CD14-positive monocyte (primary cell): ENCODE data around the gene MBNL2. TPM values are rescaled to one million over a fixed set of nuclear protein-coding genes. Genes with fewer than 3 reads are reported as not detected.

Experiments used
- DNase-seq, 3 donors: peaks; one replicate each; pipeline ENCODE4 v3.0.0-alpha.2; 2011 to 2022
- H2AFZ ChIP-seq: 2 replicates; pipeline ENCODE4 v1.6.0; 2012; ENCODE audit warnings: mild to moderate bottlenecking, low read depth, low read length, inconsistent platforms; ENCODE audit not compliant: insufficient read depth, poor library complexity, severe bottlenecking
- H3K27ac ChIP-seq, 2 donors: 1 replicate in 1 of 2; 2 replicates in 1 of 2; pipeline ENCODE4 v1.5.1; 2012 to 2013; ENCODE audit warnings: low read length in 2 of 2, control low read depth in 1 of 2, inconsistent platforms in 1 of 2, low read depth in 1 of 2, mild to moderate bottlenecking in 1 of 2
- H3K27me3 ChIP-seq, 2 donors: one replicate each; pipeline versions ENCODE4 v1.6.0 to v1.6.1; 2011 to 2013; ENCODE audit warnings: low read length in 2 of 2; ENCODE audit not compliant: control insufficient read depth in 2 of 2, insufficient read depth in 2 of 2
- H3K36me3 ChIP-seq, 2 donors: replicated peaks in 1 of 2; 1 replicate in 1 of 2; 2 replicates in 1 of 2; pipeline versions ENCODE4 v1.5.1 to v1.6.1; 2012 to 2013; ENCODE audit warnings: low read length in 2 of 2, control low read depth in 1 of 2, inconsistent platforms in 1 of 2, mild to moderate bottlenecking in 1 of 2; ENCODE audit not compliant: insufficient read depth in 2 of 2, control insufficient read depth in 1 of 2
- H3K4me1 ChIP-seq, 2 donors: 1 replicate in 1 of 2; 2 replicates in 1 of 2; pipeline versions ENCODE4 v1.5.1 to v1.6.1; 2012 to 2013; ENCODE audit warnings: low read length in 2 of 2, control low read depth in 1 of 2, inconsistent platforms in 1 of 2, mild to moderate bottlenecking in 1 of 2, moderate library complexity in 1 of 2; ENCODE audit not compliant: insufficient read depth in 2 of 2, control insufficient read depth in 1 of 2
- H3K4me2 ChIP-seq: replicated peaks from 2 replicates; pipeline ENCODE3; 2012; ENCODE audit warnings: low read length, moderate library complexity, mild to moderate bottlenecking; ENCODE audit not compliant: poor library complexity, severe bottlenecking; ENCODE audit errors: extremely low read depth
- H3K4me3 ChIP-seq, 3 experiments: fragments of 200-600 bp in 1 of 3; sonication (generic) in 1 of 3; replicated peaks in 1 of 3; 1 replicate in 2 of 3; 2 replicates in 1 of 3; pipeline ENCODE4 v1.5.1; 2011 to 2013; ENCODE audit warnings: low read length in 3 of 3, mild to moderate bottlenecking in 3 of 3, control low read depth in 2 of 3, low read depth in 2 of 3, inconsistent platforms in 1 of 3, moderate library complexity in 1 of 3
- H3K79me2 ChIP-seq: 2 replicates; pipeline ENCODE4 v1.6.0; 2012; ENCODE audit warnings: mild to moderate bottlenecking, control low read depth, inconsistent platforms, low read length, moderate library complexity; ENCODE audit not compliant: insufficient read depth
- H3K9ac ChIP-seq: 2 replicates; pipeline ENCODE4 v1.6.0; 2017; ENCODE audit warnings: low read length, mild to moderate bottlenecking; ENCODE audit not compliant: insufficient read depth, poor library complexity, severe bottlenecking
- H3K9me3 ChIP-seq, 2 donors: replicated peaks in 1 of 2; 1 replicate in 1 of 2; 2 replicates in 1 of 2; pipeline versions ENCODE4 v1.5.1 to v1.6.1; 2012 to 2013; ENCODE audit warnings: low read length in 2 of 2, control low read depth in 1 of 2; ENCODE audit not compliant: control insufficient read depth in 1 of 2, insufficient read depth in 1 of 2
- H4K20me1 ChIP-seq: 2 replicates; pipeline ENCODE4 v1.6.0; 2012; ENCODE audit warnings: mild to moderate bottlenecking, low read length, control low read depth, moderate library complexity; ENCODE audit not compliant: insufficient read depth
- H3K27ac Mint-ChIP-seq, 7 donors: one replicate each; pipeline ENCODE4 v1.8.0; 2020; ENCODE audit warnings: mild to moderate bottlenecking in 7 of 7, mixed read lengths in 7 of 7, moderate library complexity in 6 of 7, inconsistent platforms in 2 of 7
- H3K27me3 Mint-ChIP-seq, 3 donors: one replicate each; pipeline ENCODE4 v1.8.0; 2021 to 2022; ENCODE audit warnings: low read depth in 3 of 3, mild to moderate bottlenecking in 3 of 3, mixed read lengths in 3 of 3, moderate library complexity in 3 of 3, inconsistent platforms in 1 of 3
- H3K36me3 Mint-ChIP-seq, 2 donors: one replicate each; pipeline ENCODE4 v1.8.0; 2020; ENCODE audit warnings: mixed read lengths in 2 of 2, inconsistent platforms in 1 of 2, mild to moderate bottlenecking in 1 of 2
- H3K4me1 Mint-ChIP-seq: one replicate; pipeline ENCODE4 v1.8.0; 2020; ENCODE audit warnings: mild to moderate bottlenecking, mixed read lengths
- H3K4me3 Mint-ChIP-seq, 2 donors: one replicate each; pipeline ENCODE4 v1.8.0; 2020; ENCODE audit warnings: mild to moderate bottlenecking in 2 of 2, mixed read lengths in 2 of 2, moderate library complexity in 1 of 2
- H3K9me3 Mint-ChIP-seq, 7 donors: one replicate each; pipeline ENCODE4 v1.8.0; 2020 to 2022; ENCODE audit warnings: mixed read lengths in 7 of 7, mild to moderate bottlenecking in 6 of 7, moderate library complexity in 6 of 7, inconsistent platforms in 2 of 7
- CTCF ChIP-seq: fragments of 200-600 bp; IDR thresholded peaks from one replicate; pipeline ENCODE4 v1.8.0; 2022; ENCODE audit warnings: antibody characterized with exemption, mild to moderate bottlenecking
- WGBS: methylation state at CpG from one replicate; pipeline ENCODE4 v1.1.5; 2013; ENCODE audit warnings: missing lambda C conversion rate; ENCODE audit not compliant: insufficient coverage; 5-methylcytosine and 5-hydroxymethylcytosine counted together
- intact Hi-C, 2 donors: fragments of 100-400 bp; cut with micrococcal nuclease; formaldehyde crosslinking; loops; one replicate each; pipeline versions ENCODE4 v1.15.0 to v1.15.1; 2023
- polyA plus RNA-seq, 3 donors: library from polyadenylated mRNA; depleted of rRNA in 1 of 3; unstranded in 2 of 3; stranded (reverse) in 1 of 3; fragments of 300-500 nt in 2 of 3; fragments of >200 nt in 1 of 3; fragmentation: Illumina TruSeq in 2 of 3; gene quantifications; 1 replicate in 2 of 3; 2 replicates in 1 of 3; pipeline ENCODE4 v1.2.3, GENCODE V29; 2012 to 2021

Gene MBNL2
- polyA plus RNA-seq, 3 donors, result 8.5 to 15.5 (median 13.4) TPM

DNA sequence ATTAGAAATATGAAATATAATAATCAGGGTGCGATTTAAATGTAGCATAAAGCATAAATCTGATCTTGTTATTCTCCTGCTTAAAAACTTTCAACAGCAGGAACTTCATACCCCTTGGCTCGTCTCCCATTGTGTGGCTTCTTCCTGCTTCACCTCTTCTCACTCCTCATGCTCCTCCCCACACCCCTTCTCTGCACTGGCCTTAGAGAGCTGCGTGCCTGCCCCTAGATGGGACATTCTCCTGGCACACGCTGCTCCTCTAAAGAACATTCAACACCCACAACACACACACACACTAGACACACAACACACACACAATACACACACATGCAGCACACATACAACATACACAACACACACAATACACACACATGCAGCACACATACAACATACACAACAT lies 107.2 kb downstream of the MBNL2 start:
- H3K4me1 ChIP-seq, result no peaks in the 10 kb centered on the region
- H3K27me3 ChIP-seq, result no peaks in the 10 kb centered on the region
- no peak for DNase-seq
- H3K4me3 ChIP-seq, result no peak overlapping the region
- H3K4me2 ChIP-seq, result no peak overlapping the region
- peaks cover 0 to 4% of the 10 kb centered on the region in 2 donors for H3K36me3 ChIP-seq
- Mint-ChIP-seq H3K4me3 (no peak overlapping the region), H3K27ac (peak overlapping the region in 2 of 7 donors; percentile 11 to 76), H3K9me3 (peaks cover 0 to 2% (median 0%) of the 10 kb centered on the region in 7 donors), H3K4me1 (no peaks in the 10 kb centered on the region), H3K27me3 (peaks cover 0 to 2% (median 0%) of the 10 kb centered on the region in 3 donors), H3K36me3 (peaks cover 10 to 11% of the 10 kb centered on the region in 2 donors)
- H3K9me3 ChIP-seq, result no peaks in the 10 kb centered on the region
- H4K20me1 ChIP-seq, result peaks cover 80% of the 10 kb centered on the region
- no peak overlapping the region for H2AFZ ChIP-seq
- TF ChIP-seq CTCF, result no peak
- H3K27ac ChIP-seq, result no peak overlapping the region
- WGBS, result 50% methylated on average over 2 of the region's 4 CpGs
- intact Hi-C loops, result no loop called here
- H3K79me2 ChIP-seq, result peaks cover 4% of the 10 kb centered on the region
- H3K9ac ChIP-seq, result no peak overlapping the region

DNA sequence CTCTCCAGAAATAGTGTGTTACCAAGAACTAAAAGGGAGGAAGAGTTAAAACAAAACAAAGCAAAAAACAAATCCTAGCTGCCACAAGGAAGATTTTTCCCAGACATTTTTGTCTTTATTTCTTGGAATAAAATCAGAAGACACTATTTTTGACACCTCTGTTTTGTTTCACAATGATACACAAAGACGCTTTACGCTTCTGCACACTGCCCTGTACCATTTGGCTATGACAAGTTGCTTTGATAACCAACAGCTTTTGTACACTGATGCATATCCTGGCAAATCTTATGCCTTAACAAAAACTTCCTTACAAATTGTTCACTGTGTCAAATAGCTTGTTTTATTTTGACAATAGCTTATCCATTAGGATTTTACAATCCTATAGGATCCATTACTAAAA lies 108.3 kb downstream of the MBNL2 start:
- Histone ChIP-seq H3K4me1 (no peaks in the 10 kb centered on the region), H3K9ac (no peak overlapping the region), H3K79me2 (no peaks in the 10 kb centered on the region), H3K27me3 (no peaks in the 10 kb centered on the region), H3K9me3 (no peaks in the 10 kb centered on the region), H3K27ac (no peak overlapping the region), H3K4me2 (no peak overlapping the region), H4K20me1 (peaks cover 70% of the 10 kb centered on the region), H3K36me3 (peaks cover 4 to 12% of the 10 kb centered on the region in 2 donors), H2AFZ (no peak overlapping the region), H3K4me3 (no peak overlapping the region)
- WGBS, result 100% methylated on average over 2 of the region's 2 CpGs
- peaks cover 13% of the 10 kb centered on the region in 2 donors for H3K36me3 Mint-ChIP-seq
- H3K9me3 Mint-ChIP-seq, result peaks cover 0 to 2% (median 0%) of the 10 kb centered on the region in 7 donors
- H3K27ac Mint-ChIP-seq, result no peak overlapping the region
- TF ChIP-seq CTCF, result no peak
- intact Hi-C loops, result no loop called here
- no peaks in the 10 kb centered on the region for H3K4me1 Mint-ChIP-seq
- DNase-seq, result no peak
- H3K4me3 Mint-ChIP-seq, result no peak overlapping the region
- H3K27me3 Mint-ChIP-seq, result peaks cover 0 to 2% (median 0%) of the 10 kb centered on the region in 3 donors
